Stimulated activated CD4-positive, alpha-beta T cell treated with anti-CD3 and anti-CD28 coated beads, Interleukin-4, amount 100 ng/mL, for 24 hours (primary cell): Measurements from ENCODE around the gene PYGB.

Experiments used
- DNase-seq: peaks from one replicate; pipeline ENCODE4 v3.0.0-alpha.2; 2020

Gene PYGB

GRCh38 chr20:25341716-25342680 is 94.1 kb downstream of the PYGB start:
- no peak for DNase-seq

DNA sequence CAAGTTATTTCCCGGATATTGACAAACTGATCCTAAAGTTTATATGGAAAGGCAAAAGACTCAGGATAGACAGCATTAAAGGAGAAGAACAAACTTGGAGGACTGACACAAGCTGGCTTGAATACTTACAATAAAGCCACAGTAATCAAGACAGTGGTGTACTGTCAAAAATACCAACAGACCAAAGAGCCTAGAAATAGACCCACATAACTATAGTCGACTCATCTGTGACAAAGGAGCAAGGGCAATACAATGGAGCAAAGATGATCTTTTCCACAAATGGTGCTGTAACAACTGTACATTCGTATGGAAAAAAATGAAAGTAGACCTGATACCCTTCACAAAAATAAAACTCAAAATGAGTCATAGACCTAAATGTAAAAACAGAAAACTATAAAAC is 96.7 kb downstream of the PYGB start:
- DNase-seq, result no peak

DNA sequence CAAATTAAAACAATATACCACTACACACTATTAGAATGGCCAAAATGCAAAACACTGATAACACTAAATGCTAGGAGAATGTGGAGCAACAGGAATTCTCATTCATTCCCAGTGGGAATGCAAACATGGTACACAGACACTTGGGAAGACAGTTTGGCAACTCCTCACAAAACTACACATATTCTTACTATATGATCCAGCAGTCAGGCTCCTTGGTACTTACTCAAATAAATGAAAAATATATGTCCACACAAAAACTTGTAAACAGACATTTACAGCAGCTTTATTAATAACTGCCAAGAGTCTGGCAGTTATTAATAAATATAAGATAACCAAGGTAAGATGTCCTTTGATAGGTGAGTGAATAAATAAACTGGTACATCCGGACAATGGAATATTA is 97.8 kb downstream of the PYGB start:
- no peak for DNase-seq

DNA sequence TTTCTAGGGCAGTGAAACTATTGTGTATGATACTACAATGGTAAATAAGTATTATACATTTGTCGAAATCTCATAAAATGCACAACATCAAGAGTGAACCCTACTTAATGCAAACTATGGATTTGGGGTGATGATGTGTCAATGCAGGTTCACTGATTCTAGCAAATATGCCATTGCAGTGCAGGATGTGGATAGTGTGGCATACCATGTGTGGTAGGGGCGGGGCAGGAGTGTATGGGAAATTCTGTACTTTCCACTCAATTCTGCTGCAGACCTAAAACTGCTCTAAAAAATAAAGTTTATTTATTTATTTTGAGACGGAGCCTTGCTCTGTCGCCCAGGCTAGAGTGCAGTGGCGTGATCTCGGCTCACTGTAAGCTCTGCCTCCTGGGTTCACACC is 98.5 kb downstream of the PYGB start:
- no peak for DNase-seq
